Spleen (tissue), 7 donors: ENCODE results near the gene DIAPH1.

ENCODE experiments used
- POLR2AphosphoS5 ChIP-seq, 3 donors: sonication (generic); formaldehyde crosslinking; IDR thresholded peaks; one replicate each; pipeline ENCODE4 v1.5.1; 2017; ENCODE audit warnings: antibody characterized with exemption in 3 of 3
- TF ChIP-seq, protein P1 (sequence below), 11 experiments: fragments of 200-600 bp in 7 of 11; fragments of 450-650 bp in 4 of 11; sonication (generic) in 4 of 11; IDR thresholded peaks in 8 of 11; conservative IDR thresholded peaks in 3 of 11; 1 replicate in 7 of 11; 2 replicates in 4 of 11; pipeline versions ENCODE4 v1.4.0 to v1.8.0; 2016 to 2021; ENCODE audit warnings: antibody characterized with exemption in 11 of 11, inconsistent platforms in 4 of 11, mild to moderate bottlenecking in 1 of 11
- donor health status: DM: no; HTN: no; CAD: no; lungs with moderate emphysema.
- donor health status: DM: no; HTN: no; CAD: no.
- donor health status: DM: no; HTN: no; CAD: no.

DNA sequence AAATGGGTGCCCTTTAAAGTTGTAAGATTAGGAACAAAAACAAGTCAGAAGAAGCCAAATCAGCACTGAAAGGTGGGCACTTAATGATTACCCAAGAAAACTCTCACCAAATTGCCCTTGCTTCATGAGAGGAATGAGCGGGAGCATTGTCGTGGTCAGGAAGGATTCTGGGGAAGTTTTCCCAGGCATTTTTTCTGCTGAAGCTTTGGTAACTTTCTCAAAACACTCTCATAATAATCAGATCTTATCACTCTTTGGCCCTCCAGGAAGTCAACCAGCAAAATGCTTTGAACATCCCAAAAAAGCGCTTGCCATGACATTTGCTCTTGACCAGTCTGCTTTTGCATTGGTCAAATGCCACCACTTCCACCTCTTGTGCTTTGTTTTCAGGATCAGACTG is 153.4 kb downstream of the DIAPH1 start:
- TF ChIP-seq, protein P1, sequence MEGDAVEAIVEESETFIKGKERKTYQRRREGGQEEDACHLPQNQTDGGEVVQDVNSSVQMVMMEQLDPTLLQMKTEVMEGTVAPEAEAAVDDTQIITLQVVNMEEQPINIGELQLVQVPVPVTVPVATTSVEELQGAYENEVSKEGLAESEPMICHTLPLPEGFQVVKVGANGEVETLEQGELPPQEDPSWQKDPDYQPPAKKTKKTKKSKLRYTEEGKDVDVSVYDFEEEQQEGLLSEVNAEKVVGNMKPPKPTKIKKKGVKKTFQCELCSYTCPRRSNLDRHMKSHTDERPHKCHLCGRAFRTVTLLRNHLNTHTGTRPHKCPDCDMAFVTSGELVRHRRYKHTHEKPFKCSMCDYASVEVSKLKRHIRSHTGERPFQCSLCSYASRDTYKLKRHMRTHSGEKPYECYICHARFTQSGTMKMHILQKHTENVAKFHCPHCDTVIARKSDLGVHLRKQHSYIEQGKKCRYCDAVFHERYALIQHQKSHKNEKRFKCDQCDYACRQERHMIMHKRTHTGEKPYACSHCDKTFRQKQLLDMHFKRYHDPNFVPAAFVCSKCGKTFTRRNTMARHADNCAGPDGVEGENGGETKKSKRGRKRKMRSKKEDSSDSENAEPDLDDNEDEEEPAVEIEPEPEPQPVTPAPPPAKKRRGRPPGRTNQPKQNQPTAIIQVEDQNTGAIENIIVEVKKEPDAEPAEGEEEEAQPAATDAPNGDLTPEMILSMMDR (IDR thresholded peaks at IDR 0.05 in 8 of 11, conservative IDR thresholded peaks at IDR 0.05 in 3 of 11) = no peak
- no peak for TF ChIP-seq POLR2AphosphoS5 (IDR thresholded peaks at IDR 0.05)
